ENCODE data around the gene TRABD2B. TPM values are rescaled to one million over a fixed set of nuclear protein-coding genes. Genes with fewer than 3 reads are reported as not detected.
A peak's percentile ranks its signal among the peaks of the same experiment; 100 is the strongest.

TRABD2B gene
- total RNA-seq, 6 donors from 2014 or later = under 0.01 to 2.1 (median 0.62) TPM

- no peak for DNase-seq
- H3K9me3 ChIP-seq = no peaks in the 10 kb centered on the region
- ATAC-seq (ENCODE audit: low FRiP score in 2 of 2) = no peak
- no peak for TF ChIP-seq POLR2A (IDR thresholded peaks at IDR 0.05)
- TF ChIP-seq POLR2AphosphoS5 (IDR thresholded peaks at IDR 0.05) = no peak
- H3K27ac ChIP-seq = no peak overlapping the region
- peaks cover 0 to 10% (median 6%) of the 10 kb centered on the region in 4 donors for H3K27me3 ChIP-seq
- H3K36me3 ChIP-seq = no peaks in the 10 kb centered on the region
- peaks cover 5 to 11% (median 9%) of the 10 kb centered on the region in 4 donors for H3K4me1 ChIP-seq
- no peak overlapping the region for H3K4me3 ChIP-seq
- 48 to 67% methylated on average over 2 of the region's 2 CpGs for WGBS, 2 donors
Measured at GRCh38 chr1:48001696-48002095, 4.5 kb upstream of the TRABD2B start.

- H3K27me3 ChIP-seq = peaks cover 0 to 17% (median 11%) of the 10 kb centered on the region in 4 donors
- ATAC-seq (ENCODE audit: low FRiP score in 2 of 2) (no peak), DNase-seq (no peak)
- peaks cover 7 to 17% (median 10%) of the 10 kb centered on the region in 4 donors for H3K4me1 ChIP-seq
- H3K27ac ChIP-seq = no peak overlapping the region
- TF ChIP-seq CTCF (IDR thresholded peaks at IDR 0.05) (no peak), POLR2A (IDR thresholded peaks at IDR 0.05) (no peak), POLR2AphosphoS5 (IDR thresholded peaks at IDR 0.05) (no peak)
- no peaks in the 10 kb centered on the region for H3K9me3 ChIP-seq
- no peak overlapping the region for H3K4me3 ChIP-seq
- 96 to 100% methylated on average over 1 of the region's 1 CpG for WGBS, 2 donors
- H3K36me3 ChIP-seq = no peaks in the 10 kb centered on the region
Measured at GRCh38 chr1:48000883-48001282, 3.7 kb upstream of the TRABD2B start.

- no peaks in the 10 kb centered on the region for H3K9me3 ChIP-seq
- H3K27ac ChIP-seq = no peak overlapping the region
- no peaks in the 10 kb centered on the region for H3K36me3 ChIP-seq
- H3K4me3 ChIP-seq = no peak overlapping the region
- TF ChIP-seq EP300 (IDR thresholded peaks at IDR 0.05) (no peak), CTCF (IDR thresholded peaks at IDR 0.05) (no peak), POLR2A (IDR thresholded peaks at IDR 0.05) (no peak), POLR2AphosphoS5 (IDR thresholded peaks at IDR 0.05) (no peak)
- DNase-seq (no peak), ATAC-seq (ENCODE audit: low FRiP score in 2 of 2) (no peak)
- peaks cover 0 to 17% (median 11%) of the 10 kb centered on the region in 4 donors for H3K27me3 ChIP-seq
- peaks cover 7 to 17% (median 10%) of the 10 kb centered on the region in 4 donors for H3K4me1 ChIP-seq
- WGBS, 2 donors = 75 to 76% methylated on average over 4 of the region's 4 CpGs
Measured at GRCh38 chr1:47999097-47999496, 1.9 kb upstream of the TRABD2B start.

- Histone ChIP-seq H3K27me3 (peaks cover 0 to 17% (median 11%) of the 10 kb centered on the region in 4 donors), H3K36me3 (no peaks in the 10 kb centered on the region), H3K4me3 (no peak overlapping the region), H3K27ac (no peak overlapping the region), H3K4me1 (peaks cover 7 to 17% (median 10%) of the 10 kb centered on the region in 4 donors), H3K9me3 (no peaks in the 10 kb centered on the region)
- 82 to 86% methylated on average over 8 of the region's 8 CpGs for WGBS, 2 donors
- TF ChIP-seq CTCF (IDR thresholded peaks at IDR 0.05) (no peak), EP300 (IDR thresholded peaks at IDR 0.05) (no peak), POLR2AphosphoS5 (IDR thresholded peaks at IDR 0.05) (no peak), POLR2A (IDR thresholded peaks at IDR 0.05) (no peak)
- DNase-seq = no peak
- no peak for ATAC-seq (ENCODE audit: low FRiP score in 2 of 2)
Measured at GRCh38 chr1:47998396-47998990, 1.3 kb upstream of the TRABD2B start.

- no peaks in the 10 kb centered on the region for H3K9me3 ChIP-seq
- no peaks in the 10 kb centered on the region for H3K36me3 ChIP-seq
- DNase-seq = peak in 1 of 2 donors; percentile 86
- 3 to 8% methylated on average over 11 to 66 of the region's 80 CpGs for WGBS, 2 donors
- H3K27ac ChIP-seq = peak overlapping the region in 3 of 4 donors; percentile 49 to 67 (median 53)
- TF ChIP-seq POLR2AphosphoS5 (IDR thresholded peaks at IDR 0.05) (no peak), CTCF (IDR thresholded peaks at IDR 0.05) (no peak), EP300 (IDR thresholded peaks at IDR 0.05) (no peak), POLR2A (IDR thresholded peaks at IDR 0.05) (no peak)
- H3K27me3 ChIP-seq = peaks cover 0 to 17% (median 11%) of the 10 kb centered on the region in 4 donors
- H3K4me3 ChIP-seq = peak overlapping the region; percentile 30 to 57 (median 49)
- ATAC-seq (ENCODE audit: low FRiP score in 2 of 2) = peak in 1 of 2 donors; percentile 8
- peaks cover 7 to 17% (median 10%) of the 10 kb centered on the region in 4 donors for H3K4me1 ChIP-seq
Measured at GRCh38 chr1:47996406-47997226, 569 bp downstream of the TRABD2B start.

Measured in upper lobe of left lung (tissue), 6 donors.